HG03571 (cell line): ENCODE results near the gene FGFBP3.
"Not testable (repeated sequence)": the region's sequence is repeated elsewhere in the genome, so short reads cannot be mapped to it uniquely, and the experiment has no call there.

Experiments used
- ATAC-seq: cut with Tn5 transposase; IDR thresholded peaks from one replicate; pipeline ENCODE4 v1.9.1; 2021; ENCODE audit not compliant: unreplicated experiment

Gene FGFBP3

DNA sequence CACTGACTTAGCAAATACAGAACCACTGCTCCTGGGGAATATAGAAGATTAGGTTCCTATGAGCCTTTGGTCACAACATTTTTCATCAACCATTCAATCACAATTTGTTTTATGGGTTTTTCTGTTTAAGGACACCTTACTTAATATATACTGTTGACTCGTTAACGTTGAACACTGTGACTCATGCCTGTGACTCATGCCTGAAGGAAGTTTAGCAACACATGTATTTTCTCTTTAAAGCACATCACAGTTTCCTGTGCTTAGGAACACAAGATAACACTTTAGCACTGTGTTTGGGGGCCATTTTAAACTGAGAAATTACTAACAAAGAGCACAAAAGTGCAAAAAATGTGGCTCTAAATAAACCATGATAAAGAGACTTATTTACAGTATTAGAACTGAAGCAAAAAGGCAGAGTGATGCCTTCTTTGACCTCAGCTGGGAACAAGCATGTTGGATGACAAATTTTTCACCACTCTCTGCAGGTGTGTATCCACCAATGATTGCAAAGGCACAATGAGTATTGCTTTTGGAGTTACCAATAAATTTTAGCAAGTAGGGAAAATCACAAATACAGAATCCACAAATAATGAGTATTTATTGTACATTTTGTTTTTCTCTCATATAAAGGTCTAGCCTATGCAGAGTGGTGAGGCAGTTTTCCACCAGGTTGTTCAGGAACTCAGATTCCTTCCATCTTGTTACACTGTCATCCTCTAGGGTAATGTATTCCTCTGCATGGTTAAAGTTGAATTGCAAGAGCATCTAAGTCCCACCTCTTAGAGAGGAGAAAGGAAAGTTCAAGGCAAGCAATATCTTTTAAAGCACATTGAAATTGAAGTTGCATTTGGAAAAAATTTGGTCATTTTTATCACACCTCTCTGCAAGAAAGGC, 7.3 kb downstream of the FGFBP3 start:
- no peak for ATAC-seq

DNA sequence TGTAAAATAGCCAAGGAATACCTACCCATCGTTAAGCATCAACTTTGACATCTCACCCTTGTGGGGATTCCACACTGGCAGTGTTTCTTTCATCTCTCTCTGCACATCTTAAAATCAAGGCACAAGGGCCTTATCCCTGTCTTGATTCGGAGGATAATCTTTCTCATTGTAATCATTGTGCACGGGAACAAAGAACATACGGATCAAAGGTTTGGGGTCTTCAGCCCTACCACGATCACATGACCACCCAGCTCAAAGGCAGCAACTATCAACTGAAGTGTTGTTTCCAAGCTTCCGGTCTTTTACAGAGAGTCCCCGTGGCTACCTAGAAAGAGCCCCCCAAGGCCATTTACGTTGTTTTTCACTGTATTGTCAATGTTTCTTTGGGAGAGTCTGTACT, 11.9 kb downstream of the FGFBP3 start:
- ATAC-seq = no peak

DNA sequence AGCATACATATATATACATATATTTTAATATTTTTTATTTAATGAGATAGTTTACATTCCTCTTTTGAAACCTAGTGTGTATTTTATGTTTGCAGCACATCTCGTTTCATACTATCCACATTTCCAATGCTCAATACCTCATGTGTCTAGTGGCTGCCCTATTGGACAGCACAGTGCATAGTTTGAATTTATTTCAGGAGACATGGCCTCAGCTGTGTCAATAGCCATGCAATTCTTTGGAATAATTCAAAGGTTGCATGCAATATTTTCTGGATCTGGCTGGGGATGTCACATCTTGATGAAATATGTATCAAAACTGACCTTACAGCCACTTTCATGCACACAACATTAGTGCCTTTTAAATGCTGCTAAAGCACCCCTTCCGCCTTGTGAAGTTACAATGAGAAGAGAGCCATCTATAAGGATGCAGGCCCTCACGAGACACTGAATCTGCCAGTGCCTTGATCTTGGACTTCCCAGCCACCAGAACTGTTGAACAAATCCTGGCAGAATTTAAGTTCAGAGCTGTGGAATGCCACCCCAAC, 13.0 kb downstream of the FGFBP3 start:
- no peak for ATAC-seq

DNA sequence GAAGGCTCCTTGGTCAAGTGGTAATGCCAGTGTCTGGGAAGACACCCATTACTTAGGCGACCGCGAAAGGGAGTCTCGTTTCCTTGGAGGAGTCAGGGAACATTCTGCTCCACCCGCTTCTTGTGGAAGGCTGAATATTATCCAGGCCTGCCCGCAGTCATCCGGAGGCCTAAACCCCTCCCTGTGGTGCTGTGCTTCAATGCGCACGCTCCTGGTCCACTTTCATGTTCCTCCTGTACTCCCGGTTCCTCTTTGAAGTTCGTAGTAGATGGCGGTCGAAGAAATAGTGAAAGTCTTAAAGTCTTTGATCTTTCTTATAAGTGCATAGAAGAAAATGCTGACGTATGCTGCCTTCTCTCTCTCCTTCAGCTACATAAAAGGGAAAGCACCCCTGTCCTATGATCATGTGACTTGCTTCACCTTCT, 15.0 kb downstream of the FGFBP3 start:
- ATAC-seq = not testable (repeated sequence)

DNA sequence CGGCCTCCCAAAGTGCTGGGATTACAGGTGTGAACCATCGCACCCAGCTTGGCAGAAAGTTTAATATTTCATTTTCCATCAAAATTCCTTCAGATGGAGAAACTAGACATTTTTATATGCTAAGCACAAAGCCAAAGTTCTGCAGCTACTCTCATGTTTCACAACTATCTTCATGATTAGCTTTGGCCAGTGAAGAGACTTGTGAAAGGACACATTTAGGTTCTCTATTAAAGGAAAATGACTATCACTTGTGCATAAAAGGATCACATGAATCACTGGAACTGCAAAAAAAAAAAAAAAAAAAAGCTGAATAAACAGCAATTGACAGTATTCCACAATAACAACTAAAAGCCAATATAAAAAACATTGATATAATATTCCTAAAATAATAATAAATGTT, 16.2 kb downstream of the FGFBP3 start:
- ATAC-seq = no peak

DNA sequence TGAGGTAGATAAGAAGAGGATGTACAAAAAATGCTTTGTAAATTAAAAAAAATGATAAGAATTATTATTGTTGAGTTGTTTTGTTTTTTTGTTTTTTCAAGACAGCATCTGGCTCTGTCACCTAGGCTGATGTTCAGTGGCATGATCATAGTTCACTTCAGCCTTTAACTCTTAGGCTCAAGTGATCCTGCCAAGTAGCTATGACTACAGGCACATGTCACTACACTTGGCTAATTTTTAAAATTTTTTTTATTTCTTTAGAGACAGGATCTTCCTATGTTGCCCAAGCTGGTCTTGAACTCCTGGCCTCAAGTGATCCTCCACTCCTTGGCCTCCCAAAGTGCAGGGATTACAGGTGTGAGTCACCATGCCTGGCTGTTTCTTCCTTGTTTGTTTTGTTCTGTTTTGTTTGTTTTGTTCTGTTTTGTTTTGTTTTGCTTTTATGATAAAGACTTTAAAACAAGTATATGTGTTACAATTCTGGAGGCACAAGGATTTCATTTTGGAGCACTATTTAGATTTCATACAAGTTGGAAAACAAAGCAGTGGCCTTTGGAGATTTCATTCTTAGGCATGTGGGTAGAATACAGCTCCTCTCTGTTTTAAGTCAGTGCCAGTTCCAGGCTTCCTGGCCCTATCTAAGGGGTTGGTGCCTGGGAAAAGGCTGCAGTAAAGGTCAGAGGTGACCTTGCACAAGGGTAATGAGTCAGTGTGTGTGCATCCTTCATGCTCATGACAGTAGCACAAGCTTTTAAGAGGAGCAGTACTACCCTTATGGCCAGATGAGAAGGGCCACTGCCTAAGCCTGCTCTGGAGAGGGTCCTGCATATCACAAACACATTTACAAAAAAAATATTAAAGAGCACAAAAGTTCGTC, 17.9 kb downstream of the FGFBP3 start:
- no peak for ATAC-seq

DNA sequence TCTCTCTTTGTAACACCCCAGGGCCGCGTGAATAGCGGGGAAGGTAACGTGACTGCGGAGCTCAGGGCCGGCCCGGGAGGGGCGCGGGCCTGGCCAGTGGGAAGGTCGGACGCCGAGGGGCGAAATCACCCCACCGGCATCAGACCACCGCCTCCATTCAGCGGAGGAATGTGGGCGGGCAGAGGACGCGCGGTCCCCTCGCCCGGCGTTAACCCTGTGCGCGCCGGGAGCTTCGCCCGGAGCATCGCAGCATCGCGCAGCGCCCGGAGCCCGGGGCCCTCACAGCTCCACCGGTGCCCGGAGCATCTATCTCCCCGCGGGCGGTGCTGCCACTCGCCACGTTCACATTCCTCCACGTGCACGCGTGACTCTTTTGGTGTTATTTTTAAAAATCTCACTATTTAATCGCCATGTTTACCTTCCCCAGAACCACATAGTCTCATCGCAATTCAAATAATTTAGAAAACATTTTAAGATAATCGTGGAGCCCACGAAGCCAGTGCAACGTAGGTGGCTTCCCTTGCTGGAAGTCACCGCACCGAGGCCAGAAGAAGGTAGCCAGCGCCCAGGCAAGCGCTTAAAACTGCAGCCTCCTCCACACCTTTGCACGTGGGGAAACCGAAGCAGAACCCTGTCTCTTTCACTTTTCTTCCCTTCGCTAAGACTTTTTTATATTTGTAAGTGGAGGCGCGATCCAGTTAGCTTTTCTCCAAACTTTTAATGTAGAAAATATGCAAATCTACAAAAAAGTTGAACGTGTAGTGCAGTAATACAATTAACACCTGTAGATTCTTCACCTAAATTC, 21.8 kb downstream of the FGFBP3 start:
- ATAC-seq = no peak

DNA sequence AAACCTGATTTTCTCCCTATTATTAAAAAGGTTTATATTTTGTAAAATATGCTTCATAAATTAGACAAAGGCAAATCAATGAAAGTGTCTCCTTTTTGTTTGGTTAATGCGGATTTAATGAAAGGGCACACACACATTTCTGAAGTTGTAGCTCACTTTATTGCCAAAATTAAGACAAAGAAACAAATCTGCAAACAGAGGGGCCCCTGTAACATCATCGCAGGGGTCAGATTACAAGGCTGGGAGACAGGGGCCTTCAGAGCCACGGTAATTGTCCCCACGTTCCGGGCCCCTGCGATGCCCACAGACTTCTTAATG, 22.4 kb downstream of the FGFBP3 start:
- ATAC-seq = no peak

DNA sequence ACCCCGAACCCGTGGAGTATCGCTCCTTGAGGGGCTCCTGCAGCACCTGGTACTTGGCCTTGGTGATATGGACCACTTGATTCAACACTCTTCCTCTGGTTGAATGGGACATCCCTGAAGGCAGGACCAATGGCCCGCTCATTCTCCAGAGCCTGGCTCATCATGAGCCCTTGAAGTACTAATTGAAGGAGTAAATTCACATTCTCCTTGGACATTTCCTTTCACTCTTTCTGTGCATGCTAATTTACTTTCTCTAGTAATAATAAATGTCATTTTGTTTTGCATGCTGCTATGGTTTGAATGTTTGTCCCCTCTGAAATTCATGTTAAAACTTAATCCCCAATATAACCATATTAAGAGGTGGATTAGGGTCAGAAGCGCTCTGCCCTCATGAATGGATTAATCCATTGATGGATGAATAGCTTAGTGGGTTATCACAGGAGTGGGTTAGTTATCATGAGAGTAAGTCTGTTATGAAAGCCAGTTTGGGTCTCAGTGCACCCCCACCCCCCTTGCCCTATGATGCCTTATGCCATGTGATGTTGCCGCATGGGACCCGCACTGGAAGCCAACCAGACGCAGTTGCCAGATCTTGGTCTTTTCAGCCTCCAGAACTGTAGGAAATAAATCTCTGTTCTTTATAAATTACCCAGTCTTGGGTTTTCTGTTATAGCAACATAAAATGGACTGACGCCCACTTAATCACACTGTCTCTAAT, 23.8 kb downstream of the FGFBP3 start:
- ATAC-seq = no peak

DNA sequence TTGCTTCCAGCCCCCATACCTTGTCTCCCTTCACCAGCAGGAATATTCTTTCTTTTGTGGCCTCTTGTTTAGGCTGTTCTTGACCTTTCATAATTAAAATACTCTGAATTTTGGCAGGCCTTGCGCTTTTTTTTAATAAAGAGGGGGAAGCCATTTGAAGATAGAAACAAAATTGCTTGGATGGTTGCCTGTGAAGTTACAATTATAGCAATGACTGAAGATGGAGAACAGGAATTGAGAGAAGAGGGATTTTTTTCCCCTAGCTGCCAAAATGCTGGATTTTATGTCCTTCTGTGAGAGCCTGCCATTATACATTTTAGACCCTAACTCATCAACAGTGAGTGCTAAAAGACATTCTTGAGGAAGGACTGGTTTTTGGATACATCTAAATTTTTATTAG, 24.8 kb downstream of the FGFBP3 start:
- no peak for ATAC-seq

DNA sequence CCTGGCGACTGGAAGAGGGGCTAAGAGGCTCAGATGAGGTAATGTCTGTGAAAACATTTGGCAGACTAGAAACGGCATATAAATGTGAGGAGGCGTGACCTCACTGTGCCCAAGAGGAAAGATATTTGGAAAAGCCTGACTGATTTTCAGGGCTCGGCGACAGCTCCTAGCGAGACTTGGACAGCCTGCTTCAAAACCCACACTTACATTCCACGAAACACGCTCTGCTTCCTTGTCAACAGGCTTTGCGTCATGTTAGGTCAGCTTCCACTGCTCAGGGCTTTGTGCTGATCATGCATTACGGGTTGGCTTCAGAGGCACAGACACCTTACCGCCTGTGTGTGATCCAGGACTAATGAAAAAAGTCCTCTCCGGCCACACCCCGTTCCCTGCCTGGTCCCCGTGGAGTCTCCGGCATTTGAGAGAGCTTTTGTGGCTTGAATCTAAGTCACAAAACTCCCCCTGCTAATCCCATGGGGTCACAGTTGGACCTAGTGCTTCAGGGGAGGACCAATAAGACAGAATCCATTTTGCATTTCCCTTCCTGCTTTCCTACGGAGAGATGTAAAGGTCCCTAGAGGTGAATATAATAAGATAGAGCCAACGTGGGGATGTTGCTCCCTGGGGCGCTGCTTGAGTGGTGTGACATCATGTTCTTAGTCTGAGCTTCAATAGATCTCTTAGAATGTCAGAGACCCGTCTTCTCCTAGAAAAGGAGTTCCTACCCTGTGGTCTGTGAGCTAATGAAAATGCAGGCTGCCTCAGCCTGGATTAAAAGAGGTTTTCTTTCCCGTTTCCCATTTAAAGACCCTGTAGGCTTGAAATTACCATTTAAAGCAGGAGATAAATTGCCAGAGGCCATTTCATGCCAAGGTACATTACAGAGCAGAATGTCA, 25.5 kb downstream of the FGFBP3 start:
- ATAC-seq = no peak

DNA sequence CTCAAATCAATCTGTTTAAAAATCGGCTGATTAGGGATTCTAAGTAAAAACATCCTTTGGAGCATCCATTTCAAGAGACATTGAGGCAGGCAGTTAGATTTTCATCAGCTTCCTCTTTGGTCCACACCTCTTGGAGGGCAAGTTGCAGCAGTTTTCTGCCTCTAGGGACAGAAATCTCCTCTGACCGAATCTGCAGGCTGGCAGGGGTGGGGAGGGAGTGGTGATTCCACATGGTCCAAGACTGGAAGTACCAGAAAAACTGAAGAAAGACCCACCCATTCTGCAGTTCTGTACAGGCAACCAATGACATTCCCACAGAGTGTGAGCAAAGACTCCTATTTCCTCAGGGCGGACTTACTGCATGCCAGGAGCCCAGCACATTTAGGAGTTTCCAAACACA, 29.0 kb downstream of the FGFBP3 start:
- ATAC-seq = no peak

DNA sequence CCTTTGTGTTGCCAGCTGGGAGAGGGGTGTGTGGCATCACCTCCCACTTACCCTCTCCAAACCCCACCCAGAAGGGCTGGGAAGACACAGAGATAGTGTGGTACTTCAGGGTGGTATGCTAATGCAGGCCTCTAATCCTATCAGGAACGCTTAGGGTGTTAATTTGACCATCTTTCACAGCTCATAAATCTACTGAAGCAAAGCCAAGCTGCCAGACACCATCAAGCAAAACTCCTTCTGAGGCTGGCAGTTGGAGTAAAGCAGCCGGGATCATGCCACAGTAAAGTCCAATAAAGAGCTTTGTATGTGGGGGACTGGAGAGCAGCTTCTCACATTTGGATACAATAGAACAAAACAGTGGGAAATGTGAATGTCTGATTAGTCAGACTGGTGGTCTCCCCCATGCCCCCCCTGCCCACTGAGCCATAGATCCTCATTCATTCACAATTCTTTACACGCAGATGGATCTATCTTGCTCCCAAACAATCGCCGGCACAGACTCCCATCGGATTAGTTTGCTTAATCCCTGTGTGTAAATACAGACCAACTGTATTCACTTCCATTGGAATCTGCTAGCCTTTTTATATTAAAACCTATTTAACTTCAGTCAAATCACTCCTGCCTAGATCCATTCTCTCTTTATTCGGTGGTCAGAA, 29.6 kb downstream of the FGFBP3 start:
- no peak for ATAC-seq

DNA sequence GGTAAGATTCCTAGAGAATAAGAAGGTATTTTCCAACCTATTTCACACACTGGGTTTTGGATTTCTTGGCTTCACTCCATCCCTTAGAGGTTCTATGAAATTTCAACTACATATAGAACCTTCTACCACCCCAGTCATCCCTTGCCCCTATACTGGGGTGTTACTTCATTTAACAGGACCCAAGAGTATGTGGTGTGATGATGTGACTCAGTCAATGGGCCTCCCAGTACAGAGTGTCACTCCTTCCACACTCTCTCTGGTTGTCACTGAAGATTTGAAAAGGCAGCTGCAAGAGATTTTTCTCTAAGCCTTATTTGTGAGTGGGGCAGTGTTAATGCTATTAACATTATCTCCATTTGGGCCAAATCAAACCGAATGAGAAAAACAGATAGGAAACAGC, 33.5 kb downstream of the FGFBP3 start:
- no peak for ATAC-seq

DNA sequence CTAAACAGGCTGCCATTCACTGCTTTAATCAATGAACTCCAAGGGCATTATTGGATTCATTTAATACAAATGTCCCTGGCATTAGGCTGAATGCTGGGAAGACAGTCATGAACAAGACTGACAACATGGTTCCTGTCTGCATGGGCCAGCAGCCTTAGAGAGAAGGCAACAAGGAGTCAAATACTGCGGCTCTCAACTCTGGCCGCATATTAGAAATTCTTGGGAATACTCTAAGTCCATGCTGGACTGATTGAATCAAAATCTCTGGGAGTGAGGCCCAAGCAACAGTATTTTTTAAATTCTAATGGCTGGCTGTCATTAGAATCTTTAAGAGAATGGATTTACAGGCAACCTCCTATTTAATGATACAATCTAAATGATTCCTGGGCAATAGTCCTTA, 34.1 kb downstream of the FGFBP3 start:
- ATAC-seq = no peak

DNA sequence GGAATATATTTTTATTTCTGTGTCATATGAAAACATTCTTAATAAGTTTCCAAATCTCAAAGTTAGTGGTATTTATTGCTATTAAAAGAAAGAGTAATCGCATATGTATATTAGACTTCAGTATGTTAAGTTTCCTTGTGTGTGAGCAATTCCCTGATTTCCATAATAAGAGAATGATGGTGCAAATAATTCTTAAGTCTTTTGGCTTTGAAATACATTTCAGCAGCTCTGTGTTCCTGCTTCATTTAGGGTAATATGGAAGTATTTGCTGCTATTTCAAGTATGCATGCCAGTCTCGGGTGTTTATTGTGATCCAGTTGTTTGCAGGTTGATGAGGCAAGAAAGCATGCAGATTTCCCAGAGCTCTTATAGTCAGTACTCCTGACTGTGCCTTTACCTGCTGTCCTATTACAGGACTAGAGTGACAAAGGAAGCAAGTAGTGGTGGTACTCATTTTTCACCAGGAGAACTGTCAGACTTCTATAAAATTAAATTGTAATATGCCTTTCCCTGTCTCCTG, 43.7 kb downstream of the FGFBP3 start:
- ATAC-seq = no peak

DNA sequence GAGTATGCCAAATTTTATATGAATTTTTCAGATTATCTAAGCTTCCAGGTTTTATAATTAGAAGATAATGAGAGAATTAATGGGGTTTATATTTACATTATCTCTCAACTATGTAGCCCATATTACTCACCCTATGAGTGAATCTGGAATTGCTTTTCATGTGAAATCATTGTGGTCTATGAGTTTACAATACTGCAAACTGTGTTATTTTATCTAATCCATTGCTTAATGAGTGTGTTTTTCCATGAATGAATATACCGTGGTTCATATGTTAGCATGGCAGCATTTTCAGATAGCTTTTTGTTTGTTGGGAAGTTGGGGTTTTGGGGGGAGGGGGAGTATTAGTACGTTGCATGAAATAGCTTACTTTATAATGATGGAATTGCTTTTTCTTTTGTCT, 44.5 kb downstream of the FGFBP3 start:
- no peak for ATAC-seq

DNA sequence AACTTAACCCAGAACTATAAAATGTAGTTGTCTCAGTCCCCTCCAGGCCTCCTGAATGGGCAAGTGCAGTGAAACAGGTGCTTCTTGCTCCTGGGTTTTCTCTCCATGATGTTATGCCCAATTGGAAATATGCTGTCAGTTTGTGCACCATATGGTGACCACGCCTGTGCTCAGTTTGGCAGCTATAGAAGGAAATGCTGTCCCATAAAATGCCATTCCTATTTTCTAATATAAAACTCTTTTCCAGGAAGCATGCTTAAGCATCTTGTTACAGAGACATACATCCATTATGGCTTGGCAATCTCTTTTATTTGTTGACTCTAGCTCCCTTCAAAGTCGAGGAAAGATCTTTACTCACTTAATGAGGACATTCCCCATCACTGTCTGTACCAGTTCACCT, 45.2 kb downstream of the FGFBP3 start:
- ATAC-seq = no peak

DNA sequence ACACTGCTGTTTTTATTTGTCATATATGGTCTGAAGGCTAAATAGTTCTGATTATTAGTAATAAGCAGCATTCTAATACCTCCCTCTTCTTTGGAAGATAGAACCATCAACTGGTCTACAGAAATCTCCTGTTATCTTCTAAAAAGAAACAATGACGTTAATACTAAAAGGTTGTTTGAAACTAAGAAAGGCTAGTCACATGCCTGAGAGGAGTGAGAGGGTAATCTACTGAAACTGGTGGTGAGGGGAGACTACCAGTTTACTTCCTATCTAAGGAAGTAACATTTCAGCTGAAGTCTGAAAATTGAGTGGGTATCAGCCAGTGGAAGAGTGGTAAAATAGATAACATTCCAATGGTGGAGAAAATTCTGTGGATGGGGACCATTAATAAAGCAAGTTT, 48.4 kb downstream of the FGFBP3 start:
- ATAC-seq = no peak
